Measurements from ENCODE around the gene UBTF.

The UBTF gene

GRCh38 chr17:44187131-44187899 lies 32.2 kb downstream of the UBTF start:
- H3K27ac ChIP-seq (ENCODE audit: low read depth, low read length), result peak overlapping the region; percentile 89
- H3K79me2 ChIP-seq (ENCODE audit: control insufficient read depth, insufficient read depth, low read length, poor library complexity), result peaks cover 10% of the 10 kb centered on the region
- H2AFZ ChIP-seq (ENCODE audit: insufficient read depth, low read length, poor library complexity), result peak overlapping the region; percentile 82
- no peaks in the 10 kb centered on the region for H3K27me3 ChIP-seq (ENCODE audit: insufficient read depth, low read length)
- H2BK120ac ChIP-seq (ENCODE audit: insufficient read depth, low read length, poor library complexity), result peak overlapping the region; percentile 87
- H2BK12ac ChIP-seq (ENCODE audit: low read length), result peak overlapping the region; percentile 29
- no peak overlapping the region for H3K23ac ChIP-seq (ENCODE audit: low read length)
- H4K12ac ChIP-seq (ENCODE audit: low read depth, low read length), result peak overlapping the region; percentile 78
- no CpG with 5 or more reads among the region's 32 CpGs for WGBS (ENCODE audit: extremely low coverage, insufficient coverage, insufficient read length)
- peak overlapping the region; percentile 93 for H2BK5ac ChIP-seq (ENCODE audit: low read depth, low read length, poor library complexity)
- H3K36me3 ChIP-seq (ENCODE audit: control insufficient read depth in 1 of 2, insufficient read depth in 2 of 2, low read length in 2 of 2), result peaks cover 29 to 30% of the 10 kb centered on the region in 2 experiments
- peak overlapping the region; percentile 99 for H4K8ac ChIP-seq (ENCODE audit: low read depth, low read length)
- H2AK5ac ChIP-seq (ENCODE audit: low read length), result peak overlapping the region; percentile 88
- peak overlapping the region; percentile 95 for H3K4me3 ChIP-seq (ENCODE audit: low read depth, low read length)
- H3K9me3 ChIP-seq (ENCODE audit: insufficient read depth, low read depth, low read length), result no peaks in the 10 kb centered on the region
- H3K4me2 ChIP-seq (ENCODE audit: low read length), result peak overlapping the region; percentile 85
- H3K4me1 ChIP-seq (ENCODE audit: control insufficient read depth in 1 of 2, insufficient read depth in 2 of 2, low read length in 2 of 2), result peaks cover 3 to 14% of the 10 kb centered on the region in 2 experiments
- H4K91ac ChIP-seq (ENCODE audit: low read depth, low read length), result peak overlapping the region; percentile 96
- H3K14ac ChIP-seq (ENCODE audit: low read length), result peak overlapping the region; percentile 91
- H3K79me1 ChIP-seq (ENCODE audit: low read length), result peaks cover 10% of the 10 kb centered on the region
- peak overlapping the region; percentile 98 for H3K18ac ChIP-seq (ENCODE audit: low read length)
- peak overlapping the region; percentile 69 for H3K4ac ChIP-seq (ENCODE audit: low read depth, low read length)
- H3K9ac ChIP-seq (ENCODE audit: low read length), result peak overlapping the region; percentile 98
- peak in 1 of 2 donors; percentile 25 for DNase-seq

GRCh38 chr17:44186307-44187130 lies 33.0 kb downstream of the UBTF start, which contains the start of gene TMUB2:
TMUB2 (plus strand) TSS chr17:44186972; CDS start chr17:44187709, 737 bp downstream.
- no peaks in the 10 kb centered on the region for H3K27me3 ChIP-seq (ENCODE audit: insufficient read depth, low read length)

GRCh38 chr17:44184212-44184810 lies 35.2 kb downstream of the UBTF start:
- H3K79me1 ChIP-seq (ENCODE audit: low read length), result peaks cover 9% of the 10 kb centered on the region
- no peak overlapping the region for H3K4me3 ChIP-seq (ENCODE audit: low read depth, low read length)
- H4K8ac ChIP-seq (ENCODE audit: low read depth, low read length), result no peak overlapping the region
- peaks cover 0 to 7% of the 10 kb centered on the region in 2 experiments for H3K4me1 ChIP-seq (ENCODE audit: control insufficient read depth in 1 of 2, insufficient read depth in 2 of 2, low read length in 2 of 2)
- no peak overlapping the region for H2AFZ ChIP-seq (ENCODE audit: insufficient read depth, low read length, poor library complexity)
- H3K9me3 ChIP-seq (ENCODE audit: insufficient read depth, low read depth, low read length), result no peaks in the 10 kb centered on the region
- no peak for DNase-seq
- H4K91ac ChIP-seq (ENCODE audit: low read depth, low read length), result no peak overlapping the region
- H2BK5ac ChIP-seq (ENCODE audit: low read depth, low read length, poor library complexity), result no peak overlapping the region
- no peak overlapping the region for H3K14ac ChIP-seq (ENCODE audit: low read length)
- H3K23ac ChIP-seq (ENCODE audit: low read length), result no peak overlapping the region
- WGBS (ENCODE audit: extremely low coverage, insufficient coverage, insufficient read length), result no CpG with 5 or more reads among the region's 8 CpGs
- H3K36me3 ChIP-seq (ENCODE audit: control insufficient read depth in 1 of 2, insufficient read depth in 2 of 2, low read length in 2 of 2), result peaks cover 22 to 23% of the 10 kb centered on the region in 2 experiments
- H3K4ac ChIP-seq (ENCODE audit: low read depth, low read length), result peak overlapping the region; percentile 18
- H3K27ac ChIP-seq (ENCODE audit: low read depth, low read length), result no peak overlapping the region
- H3K27me3 ChIP-seq (ENCODE audit: insufficient read depth, low read length), result no peaks in the 10 kb centered on the region
- H3K9ac ChIP-seq (ENCODE audit: low read length), result no peak overlapping the region
- H3K4me2 ChIP-seq (ENCODE audit: low read length), result no peak overlapping the region
- H3K79me2 ChIP-seq (ENCODE audit: control insufficient read depth, insufficient read depth, low read length, poor library complexity), result peaks cover 10% of the 10 kb centered on the region
- no peak overlapping the region for H4K12ac ChIP-seq (ENCODE audit: low read depth, low read length)
- H2BK12ac ChIP-seq (ENCODE audit: low read length), result no peak overlapping the region
- no peak overlapping the region for H2BK120ac ChIP-seq (ENCODE audit: insufficient read depth, low read length, poor library complexity)
- H3K18ac ChIP-seq (ENCODE audit: low read length), result no peak overlapping the region
- H2AK5ac ChIP-seq (ENCODE audit: low read length), result no peak overlapping the region

More at GRCh38 chr17:44186307-44187130, 33.0 kb downstream of the UBTF start, which contains the start of gene TMUB2:
- H3K4me2 ChIP-seq (ENCODE audit: low read length), result peak within 1 kb of the TSS; percentile 85
- H3K9ac ChIP-seq (ENCODE audit: low read length), result peak within 1 kb of the TSS; percentile 98
- peak within 1 kb of the TSS; percentile 78 for H4K12ac ChIP-seq (ENCODE audit: low read depth, low read length)
- peak within 1 kb of the TSS; percentile 98 for H3K18ac ChIP-seq (ENCODE audit: low read length)
- H4K91ac ChIP-seq (ENCODE audit: low read depth, low read length), result peak within 1 kb of the TSS; percentile 96
- DNase-seq, result peak; percentile 99
- peak within 1 kb of the TSS; percentile 87 for H2BK120ac ChIP-seq (ENCODE audit: insufficient read depth, low read length, poor library complexity)
- H3K79me1 ChIP-seq (ENCODE audit: low read length), result peaks cover 9% of the 10 kb centered on the region
- peaks cover 34 to 37% of the 10 kb centered on the region in 2 experiments for H3K36me3 ChIP-seq (ENCODE audit: control insufficient read depth in 1 of 2, insufficient read depth in 2 of 2, low read length in 2 of 2)
- peaks cover 0 to 7% of the 10 kb centered on the region in 2 experiments for H3K4me1 ChIP-seq (ENCODE audit: control insufficient read depth in 1 of 2, insufficient read depth in 2 of 2, low read length in 2 of 2)
- H3K14ac ChIP-seq (ENCODE audit: low read length), result peak within 1 kb of the TSS; percentile 91
- H3K79me2 ChIP-seq (ENCODE audit: control insufficient read depth, insufficient read depth, low read length, poor library complexity), result peaks cover 10% of the 10 kb centered on the region
- peak within 1 kb of the TSS; percentile 99 for H4K8ac ChIP-seq (ENCODE audit: low read depth, low read length)
- H3K9me3 ChIP-seq (ENCODE audit: insufficient read depth, low read depth, low read length), result no peaks in the 10 kb centered on the region
- peak within 1 kb of the TSS; percentile 69 for H3K4ac ChIP-seq (ENCODE audit: low read depth, low read length)
- H2AK5ac ChIP-seq (ENCODE audit: low read length), result peak within 1 kb of the TSS; percentile 88
- H2BK12ac ChIP-seq (ENCODE audit: low read length), result peak within 1 kb of the TSS; percentile 29
- peak within 1 kb of the TSS; percentile 89 for H3K27ac ChIP-seq (ENCODE audit: low read depth, low read length)
- no peak within 1 kb of the TSS for H3K23ac ChIP-seq (ENCODE audit: low read length)
- peak within 1 kb of the TSS; percentile 95 for H3K4me3 ChIP-seq (ENCODE audit: low read depth, low read length)
- peak within 1 kb of the TSS; percentile 93 for H2BK5ac ChIP-seq (ENCODE audit: low read depth, low read length, poor library complexity)
- no CpG with 5 or more reads among the region's 50 CpGs for WGBS (ENCODE audit: extremely low coverage, insufficient coverage, insufficient read length)
- H2AFZ ChIP-seq (ENCODE audit: insufficient read depth, low read length, poor library complexity), result peak within 1 kb of the TSS; percentile 82

- H4K8ac ChIP-seq (ENCODE audit: low read depth, low read length), result no peak overlapping the region
- peaks cover 26 to 27% of the 10 kb centered on the region in 2 experiments for H3K36me3 ChIP-seq (ENCODE audit: control insufficient read depth in 1 of 2, insufficient read depth in 2 of 2, low read length in 2 of 2)
- H4K12ac ChIP-seq (ENCODE audit: low read depth, low read length), result no peak overlapping the region
- H3K9ac ChIP-seq (ENCODE audit: low read length), result no peak overlapping the region
- WGBS (ENCODE audit: extremely low coverage, insufficient coverage, insufficient read length), result no CpG with 5 or more reads among the region's 2 CpGs
- no peak overlapping the region for H3K14ac ChIP-seq (ENCODE audit: low read length)
- H3K9me3 ChIP-seq (ENCODE audit: insufficient read depth, low read depth, low read length), result no peaks in the 10 kb centered on the region
- no peaks in the 10 kb centered on the region for H3K27me3 ChIP-seq (ENCODE audit: insufficient read depth, low read length)
- H3K27ac ChIP-seq (ENCODE audit: low read depth, low read length), result no peak overlapping the region
- H2BK5ac ChIP-seq (ENCODE audit: low read depth, low read length, poor library complexity), result no peak overlapping the region
- no peak overlapping the region for H3K23ac ChIP-seq (ENCODE audit: low read length)
- no peak overlapping the region for H3K18ac ChIP-seq (ENCODE audit: low read length)
- H2BK12ac ChIP-seq (ENCODE audit: low read length), result no peak overlapping the region
- peak overlapping the region; percentile 76 for H3K4ac ChIP-seq (ENCODE audit: low read depth, low read length)
- no peak overlapping the region for H3K4me2 ChIP-seq (ENCODE audit: low read length)
- H2AFZ ChIP-seq (ENCODE audit: insufficient read depth, low read length, poor library complexity), result no peak overlapping the region
- H2AK5ac ChIP-seq (ENCODE audit: low read length), result no peak overlapping the region
- no peak for DNase-seq
- peaks cover 10% of the 10 kb centered on the region for H3K79me2 ChIP-seq (ENCODE audit: control insufficient read depth, insufficient read depth, low read length, poor library complexity)
- H3K4me3 ChIP-seq (ENCODE audit: low read depth, low read length), result no peak overlapping the region
- peaks cover 0 to 5% of the 10 kb centered on the region in 2 experiments for H3K4me1 ChIP-seq (ENCODE audit: control insufficient read depth in 1 of 2, insufficient read depth in 2 of 2, low read length in 2 of 2)
- no peak overlapping the region for H2BK120ac ChIP-seq (ENCODE audit: insufficient read depth, low read length, poor library complexity)
- H4K91ac ChIP-seq (ENCODE audit: low read depth, low read length), result no peak overlapping the region
- peaks cover 9% of the 10 kb centered on the region for H3K79me1 ChIP-seq (ENCODE audit: low read length)
Measured at GRCh38 chr17:44183024-44183423, 36.5 kb downstream of the UBTF start.

All from trophoblast cell (in vitro differentiated cells and primary cell).